ENCODE data around the gene YTHDF2.
"Not testable (repeated sequence)": the region's sequence is repeated elsewhere in the genome, so short reads cannot be mapped to it uniquely, and the experiment has no call there.

YTHDF2 gene

GRCh38 chr1:28736450-28737306 is at the start of gene YTHDF2:
Gene YTHDF2, plus strand, starts transcription at chr1:28736940. Its CDS starts 181 bp downstream, at chr1:28737121.
- DNase-seq = peak; percentile 65

- not testable (repeated sequence) for DNase-seq
Measured at GRCh38 chr1:28691627-28692026, 45.1 kb upstream of the YTHDF2 start.

- no peak for DNase-seq
Measured at GRCh38 chr1:28703629-28704028, 33.1 kb upstream of the YTHDF2 start.

- no peak for DNase-seq
Measured at GRCh38 chr1:28716336-28716735, 20.4 kb upstream of the YTHDF2 start.

- no peak for DNase-seq
Measured at GRCh38 chr1:28718166-28718565, 18.6 kb upstream of the YTHDF2 start.

GRCh38 chr1:28718586-28719331 is 18.0 kb upstream of the YTHDF2 start:
- no peak for DNase-seq

GRCh38 chr1:28719332-28719619 is 17.5 kb upstream of the YTHDF2 start:
- no peak for DNase-seq

GRCh38 chr1:28720376-28720775 is 16.4 kb upstream of the YTHDF2 start:
- DNase-seq = no peak

- DNase-seq = not testable (repeated sequence)
Measured at GRCh38 chr1:28721927-28722326, 14.8 kb upstream of the YTHDF2 start.

GRCh38 chr1:28725365-28725764 is 11.4 kb upstream of the YTHDF2 start:
- DNase-seq = not testable (repeated sequence)

GRCh38 chr1:28735961-28736449 is 735 bp upstream of the YTHDF2 start:
- no peak for DNase-seq

GRCh38 chr1:28737307-28738132 is 780 bp downstream of the YTHDF2 start:
- DNase-seq = no peak

GRCh38 chr1:28740118-28740517 is 3.4 kb downstream of the YTHDF2 start:
- DNase-seq = no peak

GRCh38 chr1:28744184-28744583 is 7.4 kb downstream of the YTHDF2 start:
- no peak for DNase-seq

GRCh38 chr1:28745653-28746173 is 9.0 kb downstream of the YTHDF2 start:
- DNase-seq = no peak

- no peak for DNase-seq
Measured at GRCh38 chr1:28750330-28750729, 13.6 kb downstream of the YTHDF2 start.

- DNase-seq = not testable (repeated sequence)
Measured at GRCh38 chr1:28750771-28751294, 14.1 kb downstream of the YTHDF2 start.

- no peak for DNase-seq
Measured at GRCh38 chr1:28751315-28752060, 14.7 kb downstream of the YTHDF2 start.

GRCh38 chr1:28755701-28756100 is 19.0 kb downstream of the YTHDF2 start:
- no peak for DNase-seq

- DNase-seq = no peak
Measured at GRCh38 chr1:28756846-28757245, 20.1 kb downstream of the YTHDF2 start.

- DNase-seq = no peak
Measured at GRCh38 chr1:28758420-28758819, 21.7 kb downstream of the YTHDF2 start.

- no peak for DNase-seq
Measured at GRCh38 chr1:28759257-28759656, 22.5 kb downstream of the YTHDF2 start.
